ENCODE data around the gene TMTC2.
A peak's percentile ranks its signal among the peaks of the same experiment; 100 is the strongest.

TMTC2 gene

DNA sequence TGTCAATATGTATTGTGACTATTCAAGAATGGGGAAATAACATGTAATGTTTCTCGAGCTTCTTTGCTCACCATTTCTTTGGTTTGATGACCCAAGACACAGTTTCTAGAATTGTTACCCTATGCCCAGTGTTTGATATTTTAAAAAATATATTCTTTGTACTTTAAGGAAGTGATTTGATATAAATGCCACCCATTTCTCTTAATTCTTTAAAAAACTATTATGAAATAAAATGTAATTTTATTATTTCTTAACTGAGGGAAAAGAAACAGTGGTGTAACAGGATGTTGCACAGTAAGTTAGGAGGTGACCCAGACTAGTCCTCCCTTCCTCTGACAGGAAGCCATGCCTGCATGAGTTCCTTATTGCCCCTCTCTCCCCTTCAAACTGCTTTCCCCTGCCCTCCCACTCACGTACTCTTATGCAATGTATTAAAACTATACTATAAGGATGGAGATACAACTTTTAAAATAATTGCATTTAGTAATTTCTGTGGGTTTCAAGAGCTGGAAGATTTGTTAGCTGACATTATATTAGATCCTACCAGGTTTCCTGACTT is 279.4 kb downstream of the TMTC2 start:
- no peak for DNase-seq (ENCODE audit: low read depth)
- TF ChIP-seq, protein P1, sequence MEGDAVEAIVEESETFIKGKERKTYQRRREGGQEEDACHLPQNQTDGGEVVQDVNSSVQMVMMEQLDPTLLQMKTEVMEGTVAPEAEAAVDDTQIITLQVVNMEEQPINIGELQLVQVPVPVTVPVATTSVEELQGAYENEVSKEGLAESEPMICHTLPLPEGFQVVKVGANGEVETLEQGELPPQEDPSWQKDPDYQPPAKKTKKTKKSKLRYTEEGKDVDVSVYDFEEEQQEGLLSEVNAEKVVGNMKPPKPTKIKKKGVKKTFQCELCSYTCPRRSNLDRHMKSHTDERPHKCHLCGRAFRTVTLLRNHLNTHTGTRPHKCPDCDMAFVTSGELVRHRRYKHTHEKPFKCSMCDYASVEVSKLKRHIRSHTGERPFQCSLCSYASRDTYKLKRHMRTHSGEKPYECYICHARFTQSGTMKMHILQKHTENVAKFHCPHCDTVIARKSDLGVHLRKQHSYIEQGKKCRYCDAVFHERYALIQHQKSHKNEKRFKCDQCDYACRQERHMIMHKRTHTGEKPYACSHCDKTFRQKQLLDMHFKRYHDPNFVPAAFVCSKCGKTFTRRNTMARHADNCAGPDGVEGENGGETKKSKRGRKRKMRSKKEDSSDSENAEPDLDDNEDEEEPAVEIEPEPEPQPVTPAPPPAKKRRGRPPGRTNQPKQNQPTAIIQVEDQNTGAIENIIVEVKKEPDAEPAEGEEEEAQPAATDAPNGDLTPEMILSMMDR (conservative IDR thresholded peaks at IDR 0.05; ENCODE audit: low read length): no peak
- H3K4me3 ChIP-seq (ENCODE audit: low read length): no peak overlapping the region

- no peak for DNase-seq (ENCODE audit: low read depth)
- H3K4me3 ChIP-seq (ENCODE audit: low read length): no peak overlapping the region
- TF ChIP-seq, protein P1 (conservative IDR thresholded peaks at IDR 0.05; ENCODE audit: low read length): no peak
These were observed 282.1 kb downstream of the TMTC2 start for GRCh38 chr12:82968631-82969367.

- DNase-seq (ENCODE audit: low read depth): no peak
- no peak overlapping the region for H3K4me3 ChIP-seq (ENCODE audit: low read length)
These were observed 283.9 kb downstream of the TMTC2 start for GRCh38 chr12:82970614-82971013.

DNA sequence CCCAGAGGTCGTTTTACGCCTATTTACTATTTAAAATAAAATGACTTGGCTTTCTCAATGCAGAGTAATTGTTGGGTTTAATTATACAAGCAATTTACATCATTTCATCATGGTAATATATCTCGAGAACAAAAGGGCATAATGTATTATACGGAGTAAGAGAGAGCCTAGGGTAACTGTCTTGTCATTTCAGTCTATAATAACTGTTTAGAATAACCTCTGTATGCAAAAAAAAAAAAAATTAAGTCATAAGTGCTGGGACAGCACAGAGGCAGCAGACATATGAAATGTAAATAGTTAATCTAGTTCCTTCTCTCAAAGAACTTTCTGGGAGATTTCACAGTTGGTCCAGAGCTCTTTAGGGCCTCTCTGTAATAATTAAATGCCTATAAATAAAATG is 284.9 kb downstream of the TMTC2 start:
- DNase-seq (ENCODE audit: low read depth): no peak
- TF ChIP-seq, protein P1 (conservative IDR thresholded peaks at IDR 0.05; ENCODE audit: low read length): no peak
- H3K4me3 ChIP-seq (ENCODE audit: low read length): no peak overlapping the region

More at GRCh38 chr12:82970614-82971013, 283.9 kb downstream of the TMTC2 start:
- TF ChIP-seq, protein P1 (conservative IDR thresholded peaks at IDR 0.05; ENCODE audit: low read length): no peak

GRCh38 chr12:82972624-82973023 is 285.9 kb downstream of the TMTC2 start:
- DNase-seq (ENCODE audit: low read depth): no peak
- TF ChIP-seq, protein P1 (conservative IDR thresholded peaks at IDR 0.05; ENCODE audit: low read length): no peak
- H3K4me3 ChIP-seq (ENCODE audit: low read length): no peak overlapping the region

DNA sequence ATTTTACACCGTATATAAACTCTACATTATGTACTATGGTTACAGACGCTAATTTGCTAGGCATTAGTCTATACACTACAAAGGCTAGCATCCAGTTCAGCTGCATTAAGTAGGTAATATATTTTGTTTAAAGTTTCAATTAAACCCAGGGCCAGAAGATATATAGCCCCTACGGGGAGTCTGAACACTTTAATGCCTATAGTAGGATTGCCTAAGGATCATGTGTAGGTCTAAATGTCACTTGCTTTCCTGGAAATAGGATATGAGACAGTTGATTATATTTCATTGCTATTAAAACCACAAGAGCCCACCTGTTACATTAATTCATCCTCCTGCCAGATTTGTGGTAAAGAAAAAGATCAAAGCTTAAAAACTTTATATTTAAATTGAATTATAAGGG is 286.9 kb downstream of the TMTC2 start:
- TF ChIP-seq, protein P1 (conservative IDR thresholded peaks at IDR 0.05; ENCODE audit: low read length): no peak
- DNase-seq (ENCODE audit: low read depth): no peak
- no peak overlapping the region for H3K4me3 ChIP-seq (ENCODE audit: low read length)

DNA sequence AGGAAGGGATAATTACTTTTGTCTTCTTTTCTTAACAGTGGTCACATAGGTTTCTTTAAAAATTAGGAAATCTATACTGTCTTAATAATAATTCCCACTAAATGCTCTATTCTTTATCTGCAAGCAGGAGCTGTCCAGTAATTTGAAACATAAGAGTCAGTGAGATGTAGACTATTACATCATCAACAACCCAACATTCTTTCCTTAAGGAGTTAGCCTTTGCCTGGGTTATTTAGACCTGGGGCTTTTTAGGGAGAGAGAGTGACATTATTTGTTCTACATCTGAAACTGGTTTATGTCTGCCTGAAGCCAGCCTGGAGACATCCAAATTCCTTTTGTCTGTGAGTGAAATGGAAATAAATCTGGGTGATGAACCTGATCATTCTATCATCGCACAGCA is 294.4 kb downstream of the TMTC2 start:
- TF ChIP-seq, protein P1 (conservative IDR thresholded peaks at IDR 0.05; ENCODE audit: low read length): no peak
- peak; percentile 5 for DNase-seq (ENCODE audit: low read depth)
- H3K4me3 ChIP-seq (ENCODE audit: low read length): no peak overlapping the region
